HG02852 (cell line): Measurements from ENCODE around the gene FAM120A.
A peak's percentile ranks its signal among the peaks of the same experiment; 100 is the strongest.
"Not testable (repeated sequence)": the region's sequence is repeated elsewhere in the genome, so short reads cannot be mapped to it uniquely, and the experiment has no call there.

Source experiments
- ATAC-seq: cut with Tn5 transposase; IDR thresholded peaks from one replicate; pipeline ENCODE4 v1.9.1; 2021; ENCODE audit warnings: mild to moderate bottlenecking, moderate library complexity; ENCODE audit not compliant: unreplicated experiment

FAM120A gene

GRCh38 chr9:93450945-93451815 lies at the start of gene FAM120A:
Gene FAM120A (plus strand): TSS chr9:93451685. CDS start chr9:93451916, 231 bp downstream.
- peak; percentile 62 for ATAC-seq

GRCh38 chr9:93406371-93406770 lies 45.1 kb upstream of the FAM120A start:
- no peak for ATAC-seq

- ATAC-seq: no peak
These were observed 38.0 kb upstream of the FAM120A start for GRCh38 chr9:93413530-93413929.

GRCh38 chr9:93415176-93415690 lies 36.3 kb upstream of the FAM120A start:
- no peak for ATAC-seq

- no peak for ATAC-seq
These were observed 34.8 kb upstream of the FAM120A start for GRCh38 chr9:93416530-93417235.

- ATAC-seq: no peak
These were observed 33.9 kb upstream of the FAM120A start for GRCh38 chr9:93417538-93417937.

- no peak for ATAC-seq
These were observed 32.5 kb upstream of the FAM120A start for GRCh38 chr9:93419023-93419422.

GRCh38 chr9:93422977-93423616 lies 28.4 kb upstream of the FAM120A start:
- ATAC-seq: no peak

GRCh38 chr9:93427655-93428379 lies 23.7 kb upstream of the FAM120A start:
- no peak for ATAC-seq

GRCh38 chr9:93431539-93432105 lies 19.9 kb upstream of the FAM120A start:
- ATAC-seq: no peak

GRCh38 chr9:93432964-93433363 lies 18.5 kb upstream of the FAM120A start:
- ATAC-seq: no peak

- ATAC-seq: no peak
These were observed 17.4 kb upstream of the FAM120A start for GRCh38 chr9:93434056-93434455.

GRCh38 chr9:93435386-93435785 lies 16.1 kb upstream of the FAM120A start:
- no peak for ATAC-seq

GRCh38 chr9:93436218-93436617 lies 15.3 kb upstream of the FAM120A start:
- ATAC-seq: no peak

- ATAC-seq: no peak
These were observed 14.7 kb upstream of the FAM120A start for GRCh38 chr9:93436655-93437407.

GRCh38 chr9:93437996-93438395 lies 13.5 kb upstream of the FAM120A start:
- no peak for ATAC-seq

GRCh38 chr9:93439301-93439700 lies 12.2 kb upstream of the FAM120A start:
- not testable (repeated sequence) for ATAC-seq

GRCh38 chr9:93440896-93441580 lies 10.4 kb upstream of the FAM120A start:
- no peak for ATAC-seq

- no peak for ATAC-seq
These were observed 5.4 kb upstream of the FAM120A start for GRCh38 chr9:93446073-93446472.
